Measurements from ENCODE around the gene SLC2A5. TPM values are rescaled to one million over a fixed set of nuclear protein-coding genes. Genes with fewer than 3 reads are reported as not detected.

SLC2A5 gene
- total RNA-seq, 4 donors from 2014 or later = 0.32 to 7.9 (median 2.3) TPM

DNA sequence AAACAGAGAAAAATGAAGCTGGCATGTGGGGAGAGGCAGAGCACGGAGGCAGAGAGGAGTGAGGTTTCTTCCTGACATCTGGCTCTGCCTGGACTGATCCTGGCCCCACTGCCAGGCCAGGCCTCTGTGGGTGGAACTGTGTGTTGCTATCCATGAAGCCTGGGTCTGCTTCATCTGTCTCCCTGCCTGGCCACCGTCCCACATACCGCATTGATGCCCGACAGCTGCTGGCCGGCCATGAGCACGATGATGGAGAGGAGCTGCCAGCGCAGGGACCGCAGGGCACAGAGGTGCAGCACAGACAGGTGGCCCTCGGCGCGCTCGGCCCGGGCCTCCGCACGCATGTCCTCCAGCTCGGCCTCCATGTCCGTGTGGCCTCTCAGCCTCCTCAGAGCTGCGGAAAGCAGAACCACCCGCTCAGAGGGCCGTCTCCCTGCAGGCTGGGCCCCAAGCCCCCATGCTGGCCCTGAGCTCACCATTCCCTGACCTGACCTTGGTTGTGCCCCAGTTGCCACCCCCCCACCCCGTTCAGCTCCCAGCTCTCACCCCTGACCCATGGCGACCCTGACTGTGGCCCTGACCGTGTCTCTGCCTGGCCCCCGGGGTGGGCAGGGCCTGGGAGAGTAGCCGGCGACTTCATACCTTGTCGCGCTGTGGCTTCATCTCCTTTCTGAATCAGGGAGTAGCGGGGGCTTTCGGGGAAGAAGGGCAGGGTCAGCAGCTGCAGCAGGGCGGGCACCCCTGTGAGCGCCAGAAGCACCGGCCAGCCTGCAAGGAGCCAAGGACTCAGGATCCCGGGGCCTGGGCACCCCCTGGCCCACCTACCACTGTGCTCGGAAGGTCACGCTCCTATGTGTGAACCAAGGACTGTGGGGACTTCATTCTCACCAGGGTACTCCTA lies 54.7 kb downstream of the SLC2A5 start:
- TF ChIP-seq, protein P1, sequence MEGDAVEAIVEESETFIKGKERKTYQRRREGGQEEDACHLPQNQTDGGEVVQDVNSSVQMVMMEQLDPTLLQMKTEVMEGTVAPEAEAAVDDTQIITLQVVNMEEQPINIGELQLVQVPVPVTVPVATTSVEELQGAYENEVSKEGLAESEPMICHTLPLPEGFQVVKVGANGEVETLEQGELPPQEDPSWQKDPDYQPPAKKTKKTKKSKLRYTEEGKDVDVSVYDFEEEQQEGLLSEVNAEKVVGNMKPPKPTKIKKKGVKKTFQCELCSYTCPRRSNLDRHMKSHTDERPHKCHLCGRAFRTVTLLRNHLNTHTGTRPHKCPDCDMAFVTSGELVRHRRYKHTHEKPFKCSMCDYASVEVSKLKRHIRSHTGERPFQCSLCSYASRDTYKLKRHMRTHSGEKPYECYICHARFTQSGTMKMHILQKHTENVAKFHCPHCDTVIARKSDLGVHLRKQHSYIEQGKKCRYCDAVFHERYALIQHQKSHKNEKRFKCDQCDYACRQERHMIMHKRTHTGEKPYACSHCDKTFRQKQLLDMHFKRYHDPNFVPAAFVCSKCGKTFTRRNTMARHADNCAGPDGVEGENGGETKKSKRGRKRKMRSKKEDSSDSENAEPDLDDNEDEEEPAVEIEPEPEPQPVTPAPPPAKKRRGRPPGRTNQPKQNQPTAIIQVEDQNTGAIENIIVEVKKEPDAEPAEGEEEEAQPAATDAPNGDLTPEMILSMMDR (IDR thresholded peaks at IDR 0.05) = no peak
- DNase-seq (ENCODE audit: low spot score) = no peak
- ATAC-seq (ENCODE audit: low FRiP score) = no peak

DNA sequence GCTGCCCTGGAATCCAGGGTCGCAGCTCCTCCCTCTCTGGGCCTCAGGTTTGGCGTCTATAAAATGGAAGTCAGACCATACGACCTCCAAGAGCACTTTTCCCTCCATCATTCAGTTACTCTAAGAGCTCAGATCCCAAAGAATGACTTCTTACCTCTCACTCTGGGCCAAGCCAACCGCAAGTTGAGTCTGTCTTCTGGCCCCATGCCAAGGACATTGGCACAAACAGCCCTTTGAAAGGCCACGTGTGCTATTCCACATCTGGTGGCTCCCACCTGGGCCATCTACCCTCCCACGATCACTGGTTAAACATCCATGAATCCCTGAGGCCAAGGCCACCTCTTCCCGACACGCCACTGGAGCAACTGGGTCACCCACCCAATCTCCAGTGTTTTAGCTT lies 55.6 kb downstream of the SLC2A5 start:
- ATAC-seq (ENCODE audit: low FRiP score) (no peak), DNase-seq (ENCODE audit: low spot score) (no peak)
- TF ChIP-seq, protein P1 (IDR thresholded peaks at IDR 0.05) = no peak

DNA sequence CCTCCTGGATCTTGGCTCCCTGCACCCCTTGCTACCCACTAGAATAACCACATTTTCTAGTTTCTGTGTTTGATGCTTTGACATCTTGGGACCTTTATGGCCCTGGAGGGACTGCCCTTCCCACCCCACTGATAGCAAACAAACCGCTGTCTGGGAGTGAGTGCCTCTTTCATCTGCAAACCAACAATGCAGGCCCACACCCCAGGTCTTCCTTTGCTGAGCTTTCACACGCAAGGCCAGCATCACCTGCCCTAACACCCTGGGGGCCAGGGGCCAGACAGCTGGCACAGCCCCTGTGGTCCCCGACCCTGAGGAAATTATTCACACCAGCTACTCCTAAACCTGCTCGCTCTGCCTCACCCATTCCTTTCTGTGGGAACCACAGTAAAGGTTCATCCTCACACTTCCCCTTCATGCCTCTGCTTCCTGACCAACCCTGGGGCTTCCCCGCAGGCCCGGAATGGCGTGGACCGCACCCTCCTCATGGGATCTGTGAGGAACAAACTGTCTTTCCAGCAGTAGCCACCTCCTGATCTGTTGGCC lies 58.6 kb downstream of the SLC2A5 start:
- ATAC-seq (ENCODE audit: low FRiP score) (no peak), DNase-seq (ENCODE audit: low spot score) (no peak)
- TF ChIP-seq, protein P1 (IDR thresholded peaks at IDR 0.05) = no peak

DNA sequence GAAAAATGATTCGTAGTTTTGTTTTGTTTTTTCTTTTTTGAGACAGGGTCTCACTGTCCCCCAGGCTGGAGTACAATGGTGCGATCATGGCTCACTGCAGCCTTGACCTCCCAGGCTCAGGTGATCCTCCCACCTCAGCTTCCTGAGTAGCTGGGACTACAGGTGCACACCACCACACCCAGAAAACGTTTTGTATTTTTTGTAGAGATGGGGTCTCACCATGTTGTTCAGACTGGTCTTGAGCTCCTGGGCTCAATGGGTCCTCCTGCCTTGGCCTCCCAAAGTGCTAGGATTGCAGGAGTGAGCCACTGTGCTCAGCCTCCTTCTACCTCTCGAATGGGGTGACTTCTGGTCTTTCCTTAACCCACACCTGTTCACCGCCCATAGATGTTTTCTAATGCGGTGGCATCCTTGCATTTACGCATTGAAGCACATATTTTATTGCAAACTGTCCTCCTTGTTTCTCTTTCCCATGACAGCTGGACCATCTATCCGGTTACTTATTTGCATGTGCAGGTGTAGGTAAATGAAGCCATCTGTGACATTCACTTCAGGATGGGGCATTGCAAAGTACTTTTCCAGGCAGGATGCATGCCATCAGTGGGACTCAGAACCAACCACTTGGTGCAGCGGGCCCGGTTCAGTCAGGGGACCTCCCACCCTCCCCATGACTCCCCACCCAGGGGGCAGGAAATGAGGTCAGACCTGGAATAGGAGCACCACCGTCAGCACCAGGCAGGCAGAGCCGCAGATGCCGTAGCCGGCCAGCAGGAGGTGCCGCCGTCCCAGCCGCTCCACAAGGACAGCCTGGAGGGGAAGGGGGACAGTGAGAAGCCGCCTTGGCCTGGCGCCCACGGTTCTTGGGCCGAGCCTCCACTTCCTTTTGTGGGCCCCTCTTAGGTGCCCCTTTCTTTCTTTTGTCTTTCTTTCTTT lies 59.7 kb downstream of the SLC2A5 start:
- TF ChIP-seq, protein P1 (IDR thresholded peaks at IDR 0.05) = no peak
- DNase-seq (ENCODE audit: low spot score) = no peak
- ATAC-seq (ENCODE audit: low FRiP score) = no peak

DNA sequence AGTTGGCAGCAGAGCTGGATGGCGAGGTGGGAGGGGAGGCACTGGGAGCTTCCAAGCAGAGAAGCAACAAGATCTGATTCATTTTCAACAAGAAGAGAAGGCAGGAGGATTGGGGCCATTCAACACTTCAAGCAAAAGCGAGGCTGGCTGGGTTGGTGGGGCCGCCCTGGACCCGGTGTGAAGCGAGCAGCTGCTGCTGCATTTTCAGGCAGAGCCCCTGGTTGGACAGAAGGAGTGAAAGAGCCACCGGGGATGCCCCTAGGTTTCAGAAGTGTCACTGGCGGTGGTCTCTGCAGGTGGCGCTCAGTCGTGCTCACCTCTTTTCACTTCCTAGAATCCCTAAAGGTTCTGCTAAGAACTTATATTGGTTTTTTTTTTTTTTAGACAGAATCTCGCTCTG lies 61.2 kb downstream of the SLC2A5 start:
- no peak for ATAC-seq (ENCODE audit: low FRiP score)
- TF ChIP-seq, protein P1 (IDR thresholded peaks at IDR 0.05) = no peak
- no peak for DNase-seq (ENCODE audit: low spot score)

DNA sequence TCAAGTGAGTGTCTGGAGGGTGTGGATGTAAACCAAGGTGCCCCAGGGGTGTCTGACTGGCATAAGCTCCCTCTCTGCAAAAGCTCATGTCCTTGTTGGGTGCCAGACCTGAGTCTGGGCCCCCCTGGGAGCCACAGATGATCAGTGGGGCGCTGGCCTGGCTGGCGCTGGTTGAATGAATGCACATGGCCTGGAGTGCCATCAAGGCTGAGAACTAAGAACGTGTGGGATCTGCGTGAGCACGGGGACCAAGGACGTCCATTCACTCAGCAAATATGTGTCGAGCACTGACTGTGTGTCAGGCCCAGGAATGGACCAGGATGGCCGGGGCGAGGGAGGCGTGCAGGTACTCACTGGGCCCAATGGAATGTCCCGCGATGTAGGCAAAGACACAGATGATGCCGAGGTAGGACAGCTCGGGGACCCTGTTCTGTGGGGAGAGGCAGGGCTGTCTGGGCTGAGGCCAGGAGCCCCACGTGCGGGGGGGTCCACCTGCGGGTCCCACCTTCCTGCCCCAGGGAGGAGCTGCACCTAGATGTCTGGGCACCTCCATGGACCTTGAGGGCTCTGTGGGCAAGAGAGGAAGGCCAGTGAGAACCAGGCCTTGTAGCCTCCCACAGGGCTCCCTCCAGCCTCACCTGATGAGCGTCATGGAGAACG lies 62.3 kb downstream of the SLC2A5 start:
- TF ChIP-seq, protein P1 (IDR thresholded peaks at IDR 0.05) = no peak
- ATAC-seq (ENCODE audit: low FRiP score) (no peak), DNase-seq (ENCODE audit: low spot score) (no peak)
